ENCODE results near the gene SP4.

GRCh38 chr7:21542891-21543527 lies 115.1 kb downstream of the SP4 start, which contains the start of gene DNAH11:
- no peak for TF ChIP-seq GATA2 (IDR thresholded peaks at IDR 0.05; ENCODE audit: low read depth, low read length)
- TF ChIP-seq GATA3 (IDR thresholded peaks at IDR 0.05; ENCODE audit: low read depth, low read length): no peak
